A172 (cell line): ENCODE data around the gene FOXO6. TPM values are rescaled to one million over a fixed set of nuclear protein-coding genes. Genes with fewer than 3 reads are reported as not detected.

Source experiments
- DNase-seq: peaks from one replicate; pipeline ENCODE4 v3.0.0-alpha.2; 2015; ENCODE audit warnings: low spot score
- total RNA-seq: library from RNA; depleted of rRNA; stranded (reverse); fragments of >200 nt; shearing (Covaris generic); gene quantifications from 2 replicates; pipeline ENCODE4 v1.2.3, GENCODE V29; 2014

The FOXO6 gene
- total RNA-seq, 1 experiment from 2014 or later = 0.47 TPM

GRCh38 chr1:41382480-41383090 is 21.4 kb downstream of the FOXO6 start:
- DNase-seq = no peak

GRCh38 chr1:41383094-41383852 is 22.0 kb downstream of the FOXO6 start:
- no peak for DNase-seq

GRCh38 chr1:41384579-41384978 is 23.3 kb downstream of the FOXO6 start:
- no peak for DNase-seq

- no peak for DNase-seq
These were observed 24.4 kb downstream of the FOXO6 start for GRCh38 chr1:41385398-41386195.

- DNase-seq = no peak
These were observed 25.0 kb downstream of the FOXO6 start for GRCh38 chr1:41386196-41386663.

- DNase-seq = peak; percentile 11
These were observed 26.4 kb downstream of the FOXO6 start for GRCh38 chr1:41387667-41388091.

GRCh38 chr1:41388510-41388909 is 27.3 kb downstream of the FOXO6 start:
- no peak for DNase-seq

GRCh38 chr1:41389009-41389408 is 27.8 kb downstream of the FOXO6 start:
- DNase-seq = no peak

GRCh38 chr1:41390166-41390565 is 28.9 kb downstream of the FOXO6 start:
- DNase-seq = no peak

- no peak for DNase-seq
These were observed 29.3 kb downstream of the FOXO6 start for GRCh38 chr1:41390573-41390972.

GRCh38 chr1:41391834-41392527 is 30.7 kb downstream of the FOXO6 start:
- DNase-seq = no peak

- DNase-seq = no peak
These were observed 31.3 kb downstream of the FOXO6 start for GRCh38 chr1:41392528-41392924.

- no peak for DNase-seq
These were observed 32.6 kb downstream of the FOXO6 start for GRCh38 chr1:41393716-41394368.

GRCh38 chr1:41394369-41394744 is 33.1 kb downstream of the FOXO6 start:
- DNase-seq = no peak

GRCh38 chr1:41394959-41395956 is 34.0 kb downstream of the FOXO6 start:
- DNase-seq = no peak

GRCh38 chr1:41396084-41396483 is 34.9 kb downstream of the FOXO6 start:
- DNase-seq = no peak

GRCh38 chr1:41397020-41397419 is 35.8 kb downstream of the FOXO6 start:
- DNase-seq = no peak

- no peak for DNase-seq
These were observed 36.6 kb downstream of the FOXO6 start for GRCh38 chr1:41397753-41398330.

- no peak for DNase-seq
These were observed 38.0 kb downstream of the FOXO6 start for GRCh38 chr1:41399145-41399795.
